Rectal smooth muscle tissue (tissue), 1 donor: ENCODE measurements around the gene DNAH10.

Experiments
- H3K27ac ChIP-seq: one replicate; pipeline ENCODE4 v1.7.0; 2013; ENCODE audit warnings: low read depth, low read length, inconsistent platforms
- H3K27me3 ChIP-seq: one replicate; pipeline ENCODE4 v1.7.0; 2013; ENCODE audit warnings: low read length; ENCODE audit not compliant: control insufficient read depth, insufficient read depth
- H3K36me3 ChIP-seq: one replicate; pipeline ENCODE4 v1.7.0; 2013; ENCODE audit warnings: low read length; ENCODE audit not compliant: control insufficient read depth, insufficient read depth
- H3K4me1 ChIP-seq: one replicate; pipeline ENCODE4 v1.7.0; 2013; ENCODE audit warnings: low read length; ENCODE audit not compliant: control insufficient read depth, insufficient read depth
- H3K4me3 ChIP-seq: one replicate; pipeline ENCODE4 v1.7.0; 2013; ENCODE audit warnings: low read length
- H3K9ac ChIP-seq: one replicate; pipeline ENCODE4 v1.7.0; 2013; ENCODE audit warnings: low read length

Gene DNAH10

GRCh38 chr12:123807670-123808069 lies 45.6 kb downstream of the DNAH10 start:
- H3K4me3 ChIP-seq = no peak overlapping the region
- H3K36me3 ChIP-seq = no peaks in the 10 kb centered on the region
- peaks cover 5% of the 10 kb centered on the region for H3K27me3 ChIP-seq
- no peaks in the 10 kb centered on the region for H3K4me1 ChIP-seq
- H3K9ac ChIP-seq = no peak overlapping the region
- H3K27ac ChIP-seq = no peak overlapping the region

- H3K4me3 ChIP-seq = no peak overlapping the region
- H3K36me3 ChIP-seq = no peaks in the 10 kb centered on the region
- H3K27ac ChIP-seq = no peak overlapping the region
- H3K4me1 ChIP-seq = no peaks in the 10 kb centered on the region
- no peak overlapping the region for H3K9ac ChIP-seq
- peaks cover 5% of the 10 kb centered on the region for H3K27me3 ChIP-seq
These were observed 46.1 kb downstream of the DNAH10 start for GRCh38 chr12:123808167-123808566.

- Histone ChIP-seq H3K27me3 (peaks cover 5% of the 10 kb centered on the region), H3K36me3 (no peaks in the 10 kb centered on the region), H3K9ac (no peak overlapping the region), H3K4me3 (no peak overlapping the region), H3K27ac (no peak overlapping the region), H3K4me1 (no peaks in the 10 kb centered on the region)
These were observed 51.2 kb downstream of the DNAH10 start for GRCh38 chr12:123813349-123813748.

GRCh38 chr12:123815968-123816367 lies 53.9 kb downstream of the DNAH10 start:
- Histone ChIP-seq H3K27me3 (no peaks in the 10 kb centered on the region), H3K4me1 (no peaks in the 10 kb centered on the region), H3K27ac (no peak overlapping the region), H3K4me3 (no peak overlapping the region), H3K36me3 (no peaks in the 10 kb centered on the region), H3K9ac (no peak overlapping the region)

GRCh38 chr12:123816896-123817537 lies 54.9 kb downstream of the DNAH10 start:
- H3K27ac ChIP-seq = no peak overlapping the region
- H3K4me3 ChIP-seq = no peak overlapping the region
- no peak overlapping the region for H3K9ac ChIP-seq
- H3K27me3 ChIP-seq = no peaks in the 10 kb centered on the region
- H3K36me3 ChIP-seq = no peaks in the 10 kb centered on the region
- H3K4me1 ChIP-seq = no peaks in the 10 kb centered on the region

GRCh38 chr12:123822804-123823203 lies 60.7 kb downstream of the DNAH10 start:
- no peak overlapping the region for H3K4me3 ChIP-seq
- H3K27me3 ChIP-seq = no peaks in the 10 kb centered on the region
- H3K27ac ChIP-seq = no peak overlapping the region
- no peak overlapping the region for H3K9ac ChIP-seq
- no peaks in the 10 kb centered on the region for H3K36me3 ChIP-seq
- H3K4me1 ChIP-seq = no peaks in the 10 kb centered on the region

GRCh38 chr12:123828120-123828519 lies 66.0 kb downstream of the DNAH10 start:
- Histone ChIP-seq H3K4me1 (no peaks in the 10 kb centered on the region), H3K36me3 (no peaks in the 10 kb centered on the region), H3K27me3 (no peaks in the 10 kb centered on the region), H3K27ac (no peak overlapping the region), H3K4me3 (no peak overlapping the region), H3K9ac (no peak overlapping the region)

GRCh38 chr12:123828854-123829547 lies 66.9 kb downstream of the DNAH10 start:
- Histone ChIP-seq H3K27ac (no peak overlapping the region), H3K27me3 (no peaks in the 10 kb centered on the region), H3K4me1 (no peaks in the 10 kb centered on the region), H3K9ac (no peak overlapping the region), H3K36me3 (no peaks in the 10 kb centered on the region), H3K4me3 (no peak overlapping the region)

GRCh38 chr12:123829561-123829960 lies 67.5 kb downstream of the DNAH10 start:
- H3K4me3 ChIP-seq = no peak overlapping the region
- no peak overlapping the region for H3K27ac ChIP-seq
- H3K27me3 ChIP-seq = no peaks in the 10 kb centered on the region
- no peaks in the 10 kb centered on the region for H3K36me3 ChIP-seq
- H3K9ac ChIP-seq = no peak overlapping the region
- no peaks in the 10 kb centered on the region for H3K4me1 ChIP-seq

GRCh38 chr12:123830675-123831074 lies 68.6 kb downstream of the DNAH10 start:
- Histone ChIP-seq H3K27me3 (no peaks in the 10 kb centered on the region), H3K27ac (no peak overlapping the region), H3K9ac (no peak overlapping the region), H3K4me3 (no peak overlapping the region), H3K4me1 (no peaks in the 10 kb centered on the region), H3K36me3 (no peaks in the 10 kb centered on the region)

GRCh38 chr12:123832052-123832451 lies 70.0 kb downstream of the DNAH10 start:
- no peaks in the 10 kb centered on the region for H3K27me3 ChIP-seq
- no peak overlapping the region for H3K9ac ChIP-seq

GRCh38 chr12:123833830-123834229 lies 71.7 kb downstream of the DNAH10 start:
- no peaks in the 10 kb centered on the region for H3K4me1 ChIP-seq

More at GRCh38 chr12:123832052-123832451, 70.0 kb downstream of the DNAH10 start:
- Histone ChIP-seq H3K4me1 (no peaks in the 10 kb centered on the region), H3K4me3 (no peak overlapping the region), H3K27ac (no peak overlapping the region), H3K36me3 (no peaks in the 10 kb centered on the region)

GRCh38 chr12:123834845-123835244 lies 72.7 kb downstream of the DNAH10 start:
- no peaks in the 10 kb centered on the region for H3K27me3 ChIP-seq
- no peaks in the 10 kb centered on the region for H3K4me1 ChIP-seq
- no peak overlapping the region for H3K9ac ChIP-seq
- no peaks in the 10 kb centered on the region for H3K36me3 ChIP-seq
- no peak overlapping the region for H3K27ac ChIP-seq
- H3K4me3 ChIP-seq = no peak overlapping the region

More at GRCh38 chr12:123833830-123834229, 71.7 kb downstream of the DNAH10 start:
- Histone ChIP-seq H3K4me3 (no peak overlapping the region), H3K36me3 (no peaks in the 10 kb centered on the region), H3K27me3 (no peaks in the 10 kb centered on the region), H3K9ac (no peak overlapping the region), H3K27ac (no peak overlapping the region)
